SW 1271 (cell line): Measurements from ENCODE around the gene FAF1.
"Not testable (repeated sequence)": the region's sequence is repeated elsewhere in the genome, so short reads cannot be mapped to it uniquely, and the experiment has no call there.

Experiments
- DNase-seq, 2 experiments: peaks; one replicate each; lab custom pipeline; 2025; lab: John Stamatoyannopoulos, UW

FAF1 gene

GRCh38 chr1:50851034-50851433, 109.0 kb downstream of the FAF1 start:
- DNase-seq = no peak

GRCh38 chr1:50847303-50847702, 112.8 kb downstream of the FAF1 start:
- DNase-seq = no peak

DNA sequence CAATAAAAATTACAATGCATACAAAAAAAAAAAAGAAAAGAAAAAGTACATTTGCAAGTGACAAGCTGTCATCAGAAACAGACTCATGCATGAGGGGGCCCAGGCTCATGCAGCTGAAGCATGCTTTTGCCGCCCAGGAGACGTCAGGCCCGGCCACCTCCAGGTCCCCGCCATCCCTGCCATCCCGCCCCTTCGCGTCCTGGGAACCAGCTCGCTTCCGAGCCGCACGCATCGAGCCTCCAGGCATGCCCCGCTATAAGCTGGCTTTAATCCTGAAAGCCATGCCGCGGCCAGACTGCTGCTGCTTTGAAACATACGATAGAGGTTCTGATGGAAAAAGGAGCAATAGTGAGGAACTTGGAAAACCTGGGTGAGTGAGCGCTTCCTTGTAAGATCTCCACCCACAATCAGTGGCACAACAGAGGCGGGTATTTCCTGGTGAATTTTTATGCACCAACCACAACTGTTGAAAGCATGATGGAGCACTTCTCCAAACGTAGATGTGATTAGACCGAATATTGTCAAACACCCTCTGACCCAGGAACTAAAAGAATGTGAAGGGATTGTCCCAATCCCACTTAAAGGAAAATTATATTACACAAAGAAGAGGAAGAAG, 113.7 kb downstream of the FAF1 start:
- DNase-seq = no peak

- DNase-seq = no peak
These were observed 118.2 kb downstream of the FAF1 start for GRCh38 chr1:50841791-50842387.

GRCh38 chr1:50836117-50836516, 124.0 kb downstream of the FAF1 start:
- DNase-seq = no peak

GRCh38 chr1:50833216-50833615, 126.9 kb downstream of the FAF1 start:
- no peak for DNase-seq

GRCh38 chr1:50832167-50832566, 127.9 kb downstream of the FAF1 start:
- DNase-seq = no peak

DNA sequence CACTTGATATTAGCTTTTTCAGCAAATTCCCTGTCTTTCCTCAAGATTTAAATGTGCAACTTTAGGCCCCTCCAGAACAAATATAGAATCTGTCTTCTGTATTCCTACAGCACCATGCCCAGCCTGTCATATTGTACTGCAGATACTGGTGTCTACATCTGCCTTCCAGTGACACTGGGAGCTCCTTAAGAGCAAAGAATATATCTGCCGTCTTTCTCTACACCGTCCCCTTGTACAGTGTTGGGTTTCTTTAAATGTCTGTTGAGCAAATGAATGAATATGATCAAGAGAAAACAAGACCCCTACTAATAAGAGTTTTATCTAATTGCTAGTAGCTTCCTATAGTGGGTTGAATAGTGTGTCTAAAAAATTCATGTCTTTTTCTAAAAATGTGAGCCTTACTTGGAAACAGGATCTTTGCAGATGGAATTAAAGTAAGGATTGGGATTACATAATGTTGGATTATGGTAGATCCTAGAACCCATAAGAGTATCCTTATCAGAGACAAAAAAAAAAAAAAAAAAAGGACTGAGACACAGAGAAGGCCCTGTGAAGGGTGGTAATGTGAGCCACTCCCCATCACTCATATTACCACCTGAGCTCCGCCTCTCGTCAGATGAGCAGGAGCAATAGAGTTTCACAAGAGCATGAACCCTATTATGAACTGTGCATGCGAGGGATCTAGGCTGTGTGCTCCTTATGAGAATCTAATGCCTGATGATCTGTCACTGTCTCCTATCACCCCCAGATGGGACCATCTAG, 128.6 kb downstream of the FAF1 start:
- DNase-seq = no peak

GRCh38 chr1:50830621-50831020, 129.4 kb downstream of the FAF1 start:
- DNase-seq = no peak

DNA sequence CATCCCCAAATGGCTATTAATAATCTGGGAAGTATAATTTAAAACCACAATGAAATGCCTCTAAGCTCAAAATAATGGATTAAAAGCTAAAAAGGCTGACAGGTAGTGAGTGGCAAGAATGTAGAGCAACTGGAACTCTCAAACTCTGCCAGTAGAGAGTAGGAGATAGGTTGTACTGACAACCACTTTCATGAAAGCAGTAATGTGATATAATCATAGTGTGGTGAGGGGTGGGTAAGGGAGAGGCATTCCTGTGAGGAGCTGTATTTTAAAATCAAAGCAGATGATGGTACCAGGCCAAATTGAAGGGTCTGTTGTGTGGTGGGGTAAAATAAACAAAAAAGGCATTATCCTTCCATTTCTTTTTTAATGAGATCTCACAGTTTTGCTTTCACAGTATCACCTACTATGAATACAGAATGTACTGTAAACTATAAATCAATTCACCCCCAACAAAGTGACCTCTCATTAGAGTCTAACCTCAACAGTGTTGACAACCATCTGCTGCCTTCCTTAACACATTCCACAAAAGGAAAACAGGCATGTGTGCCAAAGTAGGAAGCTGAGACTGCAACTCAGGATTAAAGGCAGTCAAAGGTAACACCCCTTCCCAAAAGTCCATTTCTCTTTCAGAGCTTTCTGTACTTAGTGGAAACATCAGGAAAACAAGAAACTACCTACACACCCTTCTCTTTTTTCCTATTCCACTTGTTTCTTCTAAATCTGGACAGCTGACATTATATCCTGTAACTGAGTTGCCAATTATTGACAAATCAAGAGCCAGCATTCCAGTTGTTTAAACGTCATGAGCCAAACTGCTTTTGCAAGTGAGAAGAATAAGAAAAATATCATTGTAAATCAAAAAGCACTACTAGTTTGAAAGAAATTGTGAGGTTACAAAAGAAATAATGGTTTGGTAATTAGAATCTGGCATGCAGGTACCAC, 130.8 kb downstream of the FAF1 start:
- no peak for DNase-seq

DNA sequence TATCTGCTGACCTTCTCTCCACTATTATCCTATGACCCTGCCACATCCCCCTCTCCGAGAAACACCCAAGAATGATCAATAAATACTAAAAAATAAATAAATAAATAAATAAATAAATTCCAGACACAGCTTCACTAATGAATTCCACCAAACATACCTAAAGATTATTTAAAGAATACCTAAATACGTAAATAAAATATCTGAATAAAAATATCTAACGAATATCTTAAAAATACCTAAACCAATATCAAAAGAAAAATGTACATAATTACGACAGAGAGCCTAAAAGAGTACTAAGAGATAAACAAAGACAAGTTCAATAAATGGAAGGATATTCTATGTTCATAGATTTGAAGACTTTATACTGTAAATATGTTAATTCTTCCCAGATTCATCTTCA, 132.5 kb downstream of the FAF1 start:
- DNase-seq = no peak

GRCh38 chr1:50826792-50827191, 133.3 kb downstream of the FAF1 start:
- not testable (repeated sequence) for DNase-seq

- no peak for DNase-seq
These were observed 137.9 kb downstream of the FAF1 start for GRCh38 chr1:50822035-50822776.

DNA sequence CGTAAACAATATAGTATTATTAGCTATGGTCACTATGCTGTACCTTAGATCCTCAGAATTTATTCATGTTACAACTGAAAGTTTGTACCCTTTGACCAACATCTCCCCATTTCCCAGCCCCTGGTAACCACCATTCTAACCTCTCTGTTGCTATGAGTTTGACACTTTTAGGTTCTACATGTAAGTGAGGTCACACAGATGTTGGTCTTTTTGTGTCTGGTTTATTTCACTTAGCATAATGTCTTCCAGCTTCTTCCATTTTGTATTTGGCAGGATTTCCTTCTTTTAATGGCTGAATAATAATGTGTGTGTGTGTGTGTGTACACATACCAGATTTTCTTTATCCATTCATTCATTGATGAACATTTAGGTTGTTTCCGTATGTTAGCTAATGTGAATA, 139.5 kb downstream of the FAF1 start:
- no peak for DNase-seq

GRCh38 chr1:50812346-50812745, 147.7 kb downstream of the FAF1 start:
- no peak for DNase-seq

GRCh38 chr1:50808296-50808695, 151.8 kb downstream of the FAF1 start:
- no peak for DNase-seq

- no peak for DNase-seq
These were observed 163.8 kb downstream of the FAF1 start for GRCh38 chr1:50796272-50796671.

DNA sequence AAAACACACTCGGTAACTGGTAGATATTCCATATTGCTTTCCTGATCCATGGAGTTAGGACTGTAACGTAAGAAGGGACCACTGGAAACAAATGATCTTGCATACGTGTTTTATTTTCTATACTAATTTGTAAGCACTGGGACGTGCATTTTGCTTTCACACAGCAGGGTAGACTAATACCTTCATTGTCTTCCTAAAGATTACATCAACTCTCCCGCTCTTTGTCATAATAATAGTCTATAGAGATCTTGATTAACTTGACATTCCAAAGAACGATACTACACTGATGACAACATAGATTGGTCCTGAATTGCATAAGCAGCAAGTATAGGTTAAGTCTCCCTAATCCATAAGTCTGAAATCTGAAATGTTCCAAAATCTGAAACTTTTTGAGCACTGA, 166.5 kb downstream of the FAF1 start:
- DNase-seq = no peak

- DNase-seq = no peak
These were observed 172.8 kb downstream of the FAF1 start for GRCh38 chr1:50787266-50787665.

- no peak for DNase-seq
These were observed 176.8 kb downstream of the FAF1 start for GRCh38 chr1:50783286-50783685.

- no peak for DNase-seq
These were observed 179.3 kb downstream of the FAF1 start for GRCh38 chr1:50780797-50781196.

GRCh38 chr1:50779801-50780200, 180.3 kb downstream of the FAF1 start:
- no peak for DNase-seq
